Choroid plexus epithelial cell (primary cell): Measurements from ENCODE around the gene TMUB1.
"Not testable (repeated sequence)": the region's sequence is repeated elsewhere in the genome, so short reads cannot be mapped to it uniquely, and the experiment has no call there.

Experiments used
- DNase-seq: peaks from one replicate; pipeline ENCODE4 v3.0.0-alpha.2; 2010; ENCODE audit warnings: low read depth
- H3K4me3 ChIP-seq: 2 replicates; pipeline ENCODE4 v1.5.1; 2011; ENCODE audit warnings: low read depth, mild to moderate bottlenecking, control low read depth, low read length, moderate library complexity
- TF ChIP-seq, protein P1 (sequence below): conservative IDR thresholded peaks from 2 replicates; pipeline ENCODE4 v1.5.1; 2011; ENCODE audit warnings: low read depth, mild to moderate bottlenecking, control low read depth, inconsistent platforms, low read length, moderate library complexity

TMUB1 gene

DNA sequence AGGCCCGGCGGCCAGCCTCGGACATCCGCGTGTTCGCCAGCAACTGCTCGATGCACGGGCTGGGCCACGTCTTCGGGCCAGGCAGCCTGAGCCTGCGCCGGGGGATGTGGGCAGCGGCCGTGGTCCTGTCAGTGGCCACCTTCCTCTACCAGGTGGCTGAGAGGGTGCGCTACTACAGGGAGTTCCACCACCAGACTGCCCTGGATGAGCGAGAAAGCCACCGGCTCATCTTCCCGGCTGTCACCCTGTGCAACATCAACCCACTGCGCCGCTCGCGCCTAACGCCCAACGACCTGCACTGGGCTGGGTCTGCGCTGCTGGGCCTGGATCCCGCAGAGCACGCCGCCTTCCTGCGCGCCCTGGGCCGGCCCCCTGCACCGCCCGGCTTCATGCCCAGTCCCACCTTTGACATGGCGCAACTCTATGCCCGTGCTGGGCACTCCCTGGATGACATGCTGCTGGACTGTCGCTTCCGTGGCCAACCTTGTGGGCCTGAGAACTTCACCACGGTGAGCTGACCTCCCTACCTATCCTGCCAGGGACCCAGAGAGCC lies 34.3 kb downstream of the TMUB1 start:
- DNase-seq, result no peak
- H3K4me3 ChIP-seq, result no peak overlapping the region
- TF ChIP-seq, protein P1, sequence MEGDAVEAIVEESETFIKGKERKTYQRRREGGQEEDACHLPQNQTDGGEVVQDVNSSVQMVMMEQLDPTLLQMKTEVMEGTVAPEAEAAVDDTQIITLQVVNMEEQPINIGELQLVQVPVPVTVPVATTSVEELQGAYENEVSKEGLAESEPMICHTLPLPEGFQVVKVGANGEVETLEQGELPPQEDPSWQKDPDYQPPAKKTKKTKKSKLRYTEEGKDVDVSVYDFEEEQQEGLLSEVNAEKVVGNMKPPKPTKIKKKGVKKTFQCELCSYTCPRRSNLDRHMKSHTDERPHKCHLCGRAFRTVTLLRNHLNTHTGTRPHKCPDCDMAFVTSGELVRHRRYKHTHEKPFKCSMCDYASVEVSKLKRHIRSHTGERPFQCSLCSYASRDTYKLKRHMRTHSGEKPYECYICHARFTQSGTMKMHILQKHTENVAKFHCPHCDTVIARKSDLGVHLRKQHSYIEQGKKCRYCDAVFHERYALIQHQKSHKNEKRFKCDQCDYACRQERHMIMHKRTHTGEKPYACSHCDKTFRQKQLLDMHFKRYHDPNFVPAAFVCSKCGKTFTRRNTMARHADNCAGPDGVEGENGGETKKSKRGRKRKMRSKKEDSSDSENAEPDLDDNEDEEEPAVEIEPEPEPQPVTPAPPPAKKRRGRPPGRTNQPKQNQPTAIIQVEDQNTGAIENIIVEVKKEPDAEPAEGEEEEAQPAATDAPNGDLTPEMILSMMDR, result no peak

- TF ChIP-seq, protein P1, result no peak
- no peak within 1 kb of the TSS for H3K4me3 ChIP-seq
- DNase-seq, result no peak
Measured at GRCh38 chr7:151047976-151048815, 35.1 kb downstream of the TMUB1 start, which contains the start of gene ASIC3. ASIC3 (plus strand) TSS chr7:151048531; CDS start chr7:151048886, 355 bp downstream.

GRCh38 chr7:151046603-151047573 lies 36.4 kb downstream of the TMUB1 start:
- DNase-seq, result peak; percentile 19
- no peak overlapping the region for H3K4me3 ChIP-seq
- TF ChIP-seq, protein P1, result no peak

GRCh38 chr7:151045967-151046366 lies 37.3 kb downstream of the TMUB1 start:
- H3K4me3 ChIP-seq, result no peak overlapping the region
- TF ChIP-seq, protein P1, result no peak
- DNase-seq, result no peak

DNA sequence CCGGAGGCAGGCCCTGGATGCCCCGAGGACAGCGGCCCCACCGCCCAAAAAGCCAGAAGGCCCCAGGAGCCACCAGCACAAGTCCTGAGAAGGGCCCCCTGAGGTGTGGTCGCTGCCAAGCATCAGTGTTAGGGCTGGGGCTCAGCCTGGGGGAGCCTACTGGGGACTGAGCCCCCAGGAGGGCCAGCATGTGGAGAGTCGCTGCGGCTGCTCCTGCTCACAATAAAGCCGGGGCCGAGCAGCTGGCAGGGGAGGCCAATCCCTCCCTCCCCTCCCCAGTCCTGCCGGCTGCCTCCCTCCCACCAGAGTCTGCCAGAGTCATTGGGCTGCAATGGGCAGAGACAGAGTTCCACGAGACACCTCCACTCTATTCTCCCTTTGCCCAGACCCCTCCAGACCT lies 38.0 kb downstream of the TMUB1 start:
- TF ChIP-seq, protein P1, result no peak
- DNase-seq, result no peak
- H3K4me3 ChIP-seq, result no peak overlapping the region

DNA sequence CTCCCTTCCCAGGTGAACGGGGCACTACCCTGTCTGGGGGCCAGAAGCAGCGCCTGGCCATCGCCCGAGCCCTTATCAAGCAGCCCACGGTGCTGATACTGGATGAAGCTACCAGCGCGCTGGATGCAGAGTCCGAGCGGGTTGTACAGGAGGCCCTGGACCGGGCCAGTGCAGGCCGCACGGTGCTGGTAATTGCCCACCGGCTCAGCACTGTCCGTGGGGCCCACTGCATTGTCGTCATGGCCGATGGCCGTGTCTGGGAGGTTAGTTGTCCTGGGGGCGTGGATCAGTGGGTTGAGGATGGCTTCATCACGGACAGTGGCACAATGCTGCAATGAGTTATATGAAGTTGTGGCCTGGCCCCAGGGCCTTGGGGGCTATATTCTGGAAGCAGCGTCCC lies 39.3 kb downstream of the TMUB1 start:
- TF ChIP-seq, protein P1, result no peak
- DNase-seq, result no peak
- H3K4me3 ChIP-seq, result no peak overlapping the region

DNA sequence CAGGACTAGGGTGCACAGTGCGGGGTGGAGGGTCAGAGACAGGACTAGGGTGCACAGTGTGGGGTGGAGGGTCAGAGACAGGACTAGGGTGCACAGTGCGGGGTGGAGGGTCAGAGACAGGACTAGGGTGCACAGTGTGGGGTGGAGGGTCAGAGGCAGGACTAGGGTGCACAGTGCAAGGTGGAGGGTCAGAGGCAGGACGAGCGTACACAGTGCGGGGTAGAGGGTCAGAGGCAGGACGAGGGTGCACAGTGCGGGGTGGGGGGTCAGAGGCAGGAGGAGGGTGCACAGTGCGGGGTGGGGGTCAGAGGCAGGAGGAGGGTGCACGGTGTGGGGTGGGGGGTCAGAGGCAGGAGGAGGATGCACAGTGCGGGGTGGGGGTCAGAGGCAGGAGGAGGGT lies 39.8 kb downstream of the TMUB1 start:
- H3K4me3 ChIP-seq, DNase-seq: not testable (repeated sequence)
